NCI-H82 treated with DMSO at 0.1 percent for 48 hours (cell line): ENCODE results near the gene CCDC122.

Source experiments
- DNase-seq: peaks from one replicate; lab custom pipeline; 2025; ENCODE audit not compliant: unreplicated experiment; lab: John Stamatoyannopoulos, UW

Gene CCDC122

GRCh38 chr13:43804461-43805070 lies 75.0 kb downstream of the CCDC122 start:
- peak; percentile 73 for DNase-seq

DNA sequence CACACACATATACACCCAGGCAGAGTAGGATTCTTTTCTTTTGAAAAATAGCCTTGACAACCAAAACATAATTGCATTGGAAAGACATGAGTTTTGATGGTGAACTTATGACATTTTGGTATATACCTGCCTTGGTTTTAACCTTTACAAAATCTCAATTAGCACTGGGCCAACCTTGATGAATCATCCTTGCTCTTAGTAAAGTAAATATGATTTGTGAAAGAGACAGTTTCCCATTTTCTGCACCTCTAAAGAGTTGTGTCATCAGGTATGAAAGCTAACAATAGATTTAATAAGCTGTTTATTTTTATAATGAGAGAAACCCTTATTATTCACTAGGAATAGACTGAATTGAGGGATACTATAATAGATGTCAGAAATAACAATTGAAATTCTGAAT lies 77.0 kb downstream of the CCDC122 start:
- no peak for DNase-seq

GRCh38 chr13:43800828-43801227 lies 78.7 kb downstream of the CCDC122 start:
- no peak for DNase-seq

DNA sequence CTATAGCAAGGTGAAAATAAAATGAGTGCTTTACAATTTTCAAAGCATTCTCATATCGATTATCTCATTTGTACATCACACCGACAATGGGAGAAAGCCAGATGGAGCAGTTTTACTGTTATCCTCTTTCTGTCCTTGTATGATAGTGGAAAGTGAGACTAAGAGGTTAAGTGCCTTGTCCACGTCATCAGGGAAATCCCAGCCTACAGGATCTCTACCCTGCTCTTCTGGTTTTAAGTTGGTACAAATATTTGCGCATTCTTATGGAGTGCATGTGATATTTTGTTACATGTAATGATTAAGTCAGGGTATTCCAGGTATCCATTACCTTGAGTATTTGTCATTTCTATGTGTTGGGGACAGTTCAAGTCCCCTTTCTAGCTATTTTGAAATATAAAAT lies 80.3 kb downstream of the CCDC122 start:
- DNase-seq: no peak

DNA sequence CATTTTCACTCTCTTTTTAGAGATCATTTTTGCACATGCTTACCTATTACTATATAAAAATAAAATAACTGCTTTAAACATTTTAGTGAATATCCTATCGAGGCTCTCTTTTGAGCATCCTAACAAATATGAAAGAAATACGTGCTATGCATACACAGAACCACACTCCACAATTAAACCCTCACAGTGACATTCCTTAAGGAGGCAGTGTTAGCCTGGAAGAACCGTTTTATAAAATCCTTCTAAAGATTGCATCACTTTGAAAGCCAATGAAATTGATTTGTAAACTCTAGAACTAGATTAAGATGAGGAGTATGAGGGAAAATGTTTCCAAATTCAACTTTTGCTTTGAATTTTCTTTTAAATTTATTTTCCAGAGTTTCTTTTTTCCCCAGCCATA lies 81.7 kb downstream of the CCDC122 start:
- no peak for DNase-seq

GRCh38 chr13:43797159-43797558 lies 82.4 kb downstream of the CCDC122 start:
- no peak for DNase-seq

DNA sequence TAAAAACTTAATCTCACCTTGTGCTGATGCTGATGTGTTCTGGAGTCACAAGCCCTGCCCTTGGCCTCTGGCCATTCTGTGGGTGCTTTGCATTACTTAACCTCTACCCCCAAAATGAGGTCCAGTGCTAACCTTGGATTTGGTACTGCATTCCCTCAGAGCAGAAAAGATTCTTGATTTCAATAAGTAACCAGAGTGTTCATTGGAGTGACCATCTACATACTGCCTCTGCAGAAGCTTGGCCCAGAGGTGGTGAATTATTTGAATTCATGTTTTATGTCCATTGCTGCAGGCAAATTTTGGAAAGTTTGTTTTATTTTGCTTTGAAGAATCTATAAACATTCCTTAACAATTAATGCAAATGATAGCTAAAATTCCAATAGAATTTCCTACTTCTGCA lies 85.1 kb downstream of the CCDC122 start:
- DNase-seq: no peak

- DNase-seq: no peak
Observed at GRCh38 chr13:43792076-43792881, 87.3 kb downstream of the CCDC122 start.

GRCh38 chr13:43787997-43788396 lies 91.5 kb downstream of the CCDC122 start:
- DNase-seq: peak; percentile 55

DNA sequence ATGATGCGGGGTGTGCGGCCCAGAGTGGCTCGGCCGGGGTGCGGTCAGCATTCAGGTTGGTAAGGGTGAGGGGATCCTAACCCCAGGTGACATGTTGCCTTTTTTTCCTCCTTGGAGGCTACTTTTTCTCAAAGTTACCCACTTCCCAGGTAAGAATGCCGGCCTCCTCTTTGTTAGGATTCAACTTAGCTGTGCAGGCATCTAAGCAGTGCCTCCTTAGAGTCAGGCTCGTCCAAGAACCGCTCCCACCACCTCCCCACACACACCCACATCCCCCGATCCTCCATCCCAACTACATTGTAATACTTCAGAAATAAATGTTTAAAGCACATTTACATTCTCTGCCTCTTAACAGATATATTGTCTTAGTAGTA lies 92.0 kb downstream of the CCDC122 start:
- DNase-seq: no peak

DNA sequence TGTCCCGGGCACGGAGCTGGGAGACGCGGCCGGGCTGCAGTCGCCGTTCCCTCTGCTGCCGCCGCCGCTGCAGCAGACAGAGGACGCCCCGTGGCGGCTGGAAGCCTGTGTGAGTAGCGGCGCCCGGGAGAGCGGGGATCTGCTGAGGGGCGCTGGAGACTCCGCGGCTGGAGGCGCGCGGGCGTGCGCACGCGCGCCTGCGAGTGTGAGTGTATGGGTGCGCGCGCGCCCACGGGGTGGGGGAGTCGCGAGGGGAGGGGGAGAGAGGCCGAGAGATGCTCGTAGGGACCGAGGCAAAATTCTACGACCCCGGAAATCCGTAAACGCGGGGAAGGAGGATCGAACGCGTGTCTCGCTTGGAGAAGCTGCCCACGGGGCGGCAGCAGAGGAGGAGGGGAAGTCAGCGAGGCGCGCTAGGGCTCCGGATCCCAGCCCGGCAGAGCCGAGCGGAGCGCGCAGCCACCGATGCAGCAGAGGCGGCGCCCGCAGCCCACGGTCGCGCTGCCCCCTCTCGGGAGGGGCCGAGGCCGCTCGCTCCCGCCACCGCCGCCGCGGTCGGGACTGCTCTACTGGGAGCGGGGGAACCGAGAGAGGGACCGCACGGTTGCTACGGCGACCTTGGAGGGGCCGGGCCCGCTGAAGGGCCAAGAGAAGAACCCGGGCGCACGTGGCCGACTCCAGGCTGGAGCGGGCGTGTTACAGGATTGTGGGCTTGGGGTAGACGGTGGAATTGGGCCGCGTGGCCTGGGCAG lies 92.6 kb downstream of the CCDC122 start, which contains the start of gene ENOX1:
TSS of gene ENOX1 (minus strand) at position 207 of the 752 bp plus-strand sequence.
- DNase-seq: peak; percentile 61

GRCh38 chr13:43786472-43786765 lies 93.1 kb downstream of the CCDC122 start:
- DNase-seq: no peak
